A549 (cell line): ENCODE results near the gene NTRK3. TPM values are rescaled to one million over a fixed set of nuclear protein-coding genes. Genes with fewer than 3 reads are reported as not detected.

Experiments used
- ATAC-seq, 2 experiments: fragments of 200-7000 bp in 1 of 2; fragments of >200 bp in 1 of 2; cut with Nextera tagmentation in 1 of 2; cut with Tn5 transposase in 1 of 2; 3 replicates each; pipeline versions ENCODE4 v1.8.0 to v1.9.1; 2018 to 2020; ENCODE audit warnings: mild to moderate bottlenecking in 1 of 2, moderate library complexity in 1 of 2
- CTCF ChIA-PET: fragments of 300-600 bp; sonication (Branson Sonifier 250); formaldehyde crosslinking; extraction: SDS; loops from one replicate; lab custom pipeline; 2021; ENCODE audit warnings: antibody characterized with exemption, inconsistent platforms; lab: Yijun Ruan, JAX
- POLR2A ChIA-PET: fragments of 350-600 bp; formaldehyde crosslinking; extraction: SDS; loops from one replicate; lab custom pipeline; 2021; ENCODE audit warnings: antibody characterized with exemption, inconsistent platforms; lab: Yijun Ruan, JAX
- DNase-seq, 2 experiments: peaks; one replicate each; pipeline versions ENCODE4 v3.0.0 to v3.0.0-alpha.2; 2011 to 2016; ENCODE audit warnings: low read depth in 1 of 2, low spot score in 1 of 2
- FAIRE-seq: peaks from 2 replicates; lab custom pipeline; 2011; peaks lifted over from hg19 to GRCh38; lab: Jason Lieb, UNC
- H3K27ac ChIP-seq, 2 experiments: fragments of >200 bp; sonication (Bioruptor Twin); formaldehyde crosslinking; 3 replicates each; pipeline ENCODE4 v1.5.1; 2016 to 2017
- H3K4me1 ChIP-seq: fragments of >200 bp; sonication (Bioruptor Twin); formaldehyde crosslinking; 3 replicates; pipeline ENCODE4 v1.6.1; 2016
- H3K4me2 ChIP-seq: fragments of >200 bp; sonication (Bioruptor Twin); formaldehyde crosslinking; 3 replicates; pipeline ENCODE4 v1.6.1; 2016
- H3K4me3 ChIP-seq: fragments of >200 bp; sonication (Bioruptor Twin); formaldehyde crosslinking; 3 replicates; pipeline ENCODE4 v1.5.1; 2016
- H3K9me3 ChIP-seq: fragments of >200 bp; sonication (Bioruptor Twin); formaldehyde crosslinking; 3 replicates; pipeline ENCODE4 v1.6.1; 2016
- BHLHE40 ChIP-seq: IDR thresholded peaks from 2 replicates; pipeline ENCODE4 v1.6.1; 2012; ENCODE audit warnings: low read depth, low read length, inconsistent platforms
- CBX2 ChIP-seq: fragments of 200-600 bp; sonication (generic); IDR thresholded peaks from 2 replicates; pipeline ENCODE4 v1.6.1; 2016; ENCODE audit warnings: low read depth, mild to moderate bottlenecking, borderline replicate concordance
- CEBPB ChIP-seq, 2 experiments: fragments of >200 bp in 1 of 2; sonication (Bioruptor Twin) in 1 of 2; formaldehyde crosslinking in 1 of 2; IDR thresholded peaks; 2 replicates each; pipeline ENCODE4 v1.6.1; 2012 to 2016
- EHF ChIP-seq: fragments of 250-450 bp; sonication (Bioruptor Pico); IDR thresholded peaks from 2 replicates; pipeline ENCODE4 v1.5.0; 2020; ENCODE audit warnings: mild to moderate bottlenecking
- EHMT2 ChIP-seq: fragments of 200-600 bp; sonication (generic); IDR thresholded peaks from 2 replicates; pipeline ENCODE4 v1.6.1; 2016; ENCODE audit warnings: antibody characterized with exemption, low read depth, mild to moderate bottlenecking, moderate library complexity
- ESRRA ChIP-seq: fragments of 150-350 bp; IDR thresholded peaks from 2 replicates; pipeline ENCODE4 v1.6.1; 2014; ENCODE audit warnings: mild to moderate bottlenecking, low read length, borderline replicate concordance
- FOSB ChIP-seq: fragments of 250-450 bp; sonication (Bioruptor Pico); IDR thresholded peaks from 2 replicates; pipeline ENCODE4 v1.5.0; 2020; ENCODE audit warnings: mild to moderate bottlenecking, moderate library complexity
- FOXS1 ChIP-seq: fragments of 250-450 bp; sonication (Bioruptor Pico); IDR thresholded peaks from 2 replicates; pipeline ENCODE4 v1.5.0; 2020; ENCODE audit warnings: mild to moderate bottlenecking, moderate library complexity
- GATA3 ChIP-seq: IDR thresholded peaks from 2 replicates; pipeline ENCODE4 v1.6.1; 2012; ENCODE audit warnings: borderline replicate concordance
- JUN ChIP-seq, 2 experiments: fragments of >200 bp; sonication (Bioruptor Twin); formaldehyde crosslinking; IDR thresholded peaks; 2 replicates in 1 of 2; 3 replicates in 1 of 2; pipeline ENCODE4 v1.6.1; 2016 to 2017
- KDM5A ChIP-seq: fragments of 200-600 bp; sonication (generic); IDR thresholded peaks from 2 replicates; pipeline ENCODE4 v1.6.1; 2016; ENCODE audit warnings: antibody characterized with exemption, mild to moderate bottlenecking
- NPAS2 ChIP-seq: fragments of 250-450 bp; sonication (Bioruptor Pico); IDR thresholded peaks from 2 replicates; pipeline ENCODE4 v1.8.0; 2022; ENCODE audit warnings: mild to moderate bottlenecking, moderate library complexity, borderline replicate concordance
- POLR2A ChIP-seq: IDR thresholded peaks from 2 replicates; pipeline ENCODE4 v1.6.1; 2012; ENCODE audit warnings: mild to moderate bottlenecking, low read length
- RAD21 ChIP-seq, 2 experiments: fragments of >200 bp in 1 of 2; sonication (Bioruptor Twin) in 1 of 2; formaldehyde crosslinking in 1 of 2; IDR thresholded peaks in 1 of 2; conservative IDR thresholded peaks in 1 of 2; 2 replicates in 1 of 2; 3 replicates in 1 of 2; pipeline ENCODE4 v1.6.1; 2012 to 2018; ENCODE audit warnings: inconsistent platforms in 1 of 2
- RCOR1 ChIP-seq: fragments of 150-350 bp; IDR thresholded peaks from 2 replicates; pipeline ENCODE4 v1.6.1; 2014; ENCODE audit warnings: antibody characterized with exemption, low read length, low read depth
- RNF2 ChIP-seq: fragments of 200-600 bp; sonication (generic); IDR thresholded peaks from 2 replicates; pipeline ENCODE4 v1.6.1; 2016; ENCODE audit warnings: low read depth, mild to moderate bottlenecking, antibody characterized with exemption, moderate library complexity, borderline replicate concordance
- SMC3 ChIP-seq: fragments of >200 bp; sonication (Bioruptor Twin); formaldehyde crosslinking; IDR thresholded peaks from 3 replicates; pipeline ENCODE4 v1.6.1; 2018; ENCODE audit warnings: inconsistent platforms
- SREBF2 ChIP-seq: fragments of 450-650 bp; IDR thresholded peaks from 2 replicates; pipeline ENCODE4 v1.6.1; 2014; ENCODE audit warnings: mild to moderate bottlenecking, moderate library complexity
- TP53 ChIP-seq: fragments of 250-450 bp; sonication (Bioruptor Pico); IDR thresholded peaks from 2 replicates; pipeline ENCODE4 v1.5.0; 2021; ENCODE audit warnings: mild to moderate bottlenecking, moderate library complexity
- ZSCAN20 ChIP-seq: fragments of 250-450 bp; sonication (Bioruptor Pico); IDR thresholded peaks from 2 replicates; pipeline ENCODE4 v1.8.0; 2022; ENCODE audit warnings: mild to moderate bottlenecking, moderate library complexity
- WGBS: methylation state at CpG from one replicate; pipeline ENCODE4 v1.1.6; 2017; ENCODE audit errors: missing lambda C conversion rate; 5-methylcytosine and 5-hydroxymethylcytosine counted together
- polyA plus RNA-seq, 4 experiments: library from polyadenylated mRNA; depleted of rRNA in 3 of 4; stranded (reverse); fragments of >200 nt; fragmentation: RNase III in 1 of 4; extraction: RNeasy Plus Mini Kit Qiagen cat#74134 plus additional on column Dnase treatment in 1 of 4; gene quantifications; 2 replicates in 3 of 4; 3 replicates in 1 of 4; pipeline ENCODE4 v1.2.3, GENCODE V29; 2011 to 2017
- TF ChIP-seq, protein P1 (sequence below): fragments of 150-350 bp; IDR thresholded peaks from 2 replicates; pipeline ENCODE4 v1.6.1; 2014; ENCODE audit warnings: low read depth, mild to moderate bottlenecking, low read length
- TF ChIP-seq, protein P2 (sequence below): fragments of >200 bp; sonication (Bioruptor Twin); formaldehyde crosslinking; IDR thresholded peaks from 2 replicates; pipeline ENCODE4 v1.6.1; 2016
- TF ChIP-seq, protein P3 (sequence below): fragments of 250-450 bp; sonication (Bioruptor Pico); IDR thresholded peaks from 2 replicates; pipeline ENCODE4 v1.5.0; 2020; ENCODE audit warnings: low read depth, mild to moderate bottlenecking, moderate library complexity
- TF ChIP-seq, protein P4 (sequence below): fragments of 450-650 bp; IDR thresholded peaks from 2 replicates; pipeline ENCODE4 v1.6.1; 2014; ENCODE audit warnings: antibody characterized with exemption

Gene NTRK3
- polyA plus RNA-seq, 2 of the 4 experiments (the other 2 are of a cell fraction): 55.0 to 55.2 TPM

DNA sequence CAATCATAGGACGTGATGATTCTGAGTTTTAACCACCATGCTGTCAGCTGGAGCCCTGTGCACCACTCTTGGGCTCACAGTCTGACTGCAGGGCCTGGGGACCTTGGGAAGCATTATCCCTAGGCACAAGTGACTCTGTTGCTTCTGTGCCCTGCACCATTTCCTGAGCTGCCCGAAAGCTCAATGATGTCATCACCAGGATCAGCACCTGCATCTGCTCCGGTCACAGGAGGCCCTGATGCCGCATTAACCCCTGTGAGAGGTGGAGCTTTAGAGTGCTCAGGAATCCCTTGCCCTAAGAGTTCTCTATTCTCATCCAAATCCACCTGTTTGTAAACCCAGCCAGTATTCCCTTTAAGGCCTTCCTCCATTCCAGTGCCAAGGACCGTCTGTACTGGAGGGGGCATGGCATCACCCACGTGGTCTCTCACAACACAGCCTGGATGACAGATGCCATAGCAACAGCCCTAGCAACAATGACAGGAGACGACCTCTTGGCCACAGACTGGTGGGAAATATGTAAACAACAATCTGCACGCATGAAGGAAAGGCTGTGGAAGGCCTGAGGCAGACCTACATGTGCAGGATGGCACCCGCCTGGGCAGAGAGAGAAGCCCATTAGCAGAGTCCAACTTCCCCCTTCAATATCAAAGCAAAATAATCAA lies 37.9 kb downstream of the NTRK3 start:
- no peaks in the 10 kb centered on the region for H3K4me1 ChIP-seq
- WGBS: 34% methylated on average over 9 of the region's 9 CpGs
- no peak for ATAC-seq
- ChIA-PET POLR2A (no interaction called here), CTCF (interaction anchor here (1.3 to 1.5 kb wide), 5 partner anchors 12 to 53 kb away, joined by 3 to 4 read pairs (median 3); no protein-coding TSS in a partner anchor)
- no peak for DNase-seq
- H3K4me3 ChIP-seq: no peak overlapping the region
- no peak overlapping the region for H3K27ac ChIP-seq
- no peak overlapping the region for H3K4me2 ChIP-seq
- no peaks in the 10 kb centered on the region for H3K9me3 ChIP-seq
- no peak for FAIRE-seq
- TF ChIP-seq ESRRA (no peak), SREBF2 (no peak), CEBPB (IDR thresholded peaks at IDR 0.05) (no peak), TP53 (CRISPR knock-in tag) (no peak), POLR2A (no peak), FOSB (CRISPR knock-in tag) (no peak), ZSCAN20 (CRISPR knock-in tag) (no peak), EHF (CRISPR knock-in tag) (no peak), RNF2 (no peak), RCOR1 (no peak), CBX2 (no peak), FOXS1 (CRISPR knock-in tag) (no peak)
- TF ChIP-seq, protein P1, sequence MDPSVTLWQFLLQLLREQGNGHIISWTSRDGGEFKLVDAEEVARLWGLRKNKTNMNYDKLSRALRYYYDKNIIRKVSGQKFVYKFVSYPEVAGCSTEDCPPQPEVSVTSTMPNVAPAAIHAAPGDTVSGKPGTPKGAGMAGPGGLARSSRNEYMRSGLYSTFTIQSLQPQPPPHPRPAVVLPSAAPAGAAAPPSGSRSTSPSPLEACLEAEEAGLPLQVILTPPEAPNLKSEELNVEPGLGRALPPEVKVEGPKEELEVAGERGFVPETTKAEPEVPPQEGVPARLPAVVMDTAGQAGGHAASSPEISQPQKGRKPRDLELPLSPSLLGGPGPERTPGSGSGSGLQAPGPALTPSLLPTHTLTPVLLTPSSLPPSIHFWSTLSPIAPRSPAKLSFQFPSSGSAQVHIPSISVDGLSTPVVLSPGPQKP: no peak
- TF ChIP-seq, protein P2, sequence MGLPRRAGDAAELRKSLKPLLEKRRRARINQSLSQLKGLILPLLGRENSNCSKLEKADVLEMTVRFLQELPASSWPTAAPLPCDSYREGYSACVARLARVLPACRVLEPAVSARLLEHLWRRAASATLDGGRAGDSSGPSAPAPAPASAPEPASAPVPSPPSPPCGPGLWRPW: no peak

DNA sequence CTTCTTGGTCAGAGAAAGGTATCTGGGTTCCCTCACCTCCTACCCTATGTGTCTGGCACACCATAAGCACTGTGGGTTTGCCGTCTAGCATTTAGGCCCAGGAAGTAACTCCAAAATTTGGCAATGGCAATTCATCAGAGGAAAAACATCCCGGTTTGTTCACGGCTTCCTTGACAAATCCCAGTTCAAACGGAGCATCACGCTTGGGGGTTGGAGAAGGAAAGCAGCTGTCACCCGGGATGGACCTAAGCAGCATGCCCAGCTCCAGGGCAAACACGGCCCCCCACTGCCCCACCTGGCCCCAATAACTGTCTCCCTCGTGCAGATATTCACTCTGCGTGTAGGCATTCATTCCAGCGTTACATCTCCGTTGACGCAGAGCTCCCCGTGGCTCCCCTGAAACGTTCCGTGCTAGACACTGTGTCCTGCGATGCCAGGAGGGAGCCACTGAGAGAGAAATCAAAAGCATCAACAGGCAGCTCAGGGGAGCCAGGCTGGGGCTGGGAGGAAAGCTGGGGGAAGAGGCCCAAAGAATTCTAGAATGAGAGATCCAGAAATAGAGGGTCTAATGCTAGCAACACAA lies 41.4 kb downstream of the NTRK3 start:
- no peak overlapping the region for H3K4me3 ChIP-seq
- POLR2A ChIA-PET: no interaction called here
- H3K9me3 ChIP-seq: no peaks in the 10 kb centered on the region
- H3K4me2 ChIP-seq: no peak overlapping the region
- no peaks in the 10 kb centered on the region for H3K4me1 ChIP-seq
- DNase-seq (no peak), FAIRE-seq (no peak), ATAC-seq (no peak)
- no peak overlapping the region for H3K27ac ChIP-seq
- no peak for TF ChIP-seq SMC3
- TF ChIP-seq, all 56 proteins: peak for 0
- WGBS: 61% methylated on average over 16 of the region's 16 CpGs
- CTCF ChIA-PET: interaction anchor here (1.0 to 1.3 kb wide), 3 partner anchors 14 to 17 kb away, joined by 3 to 4 read pairs (median 3); no protein-coding TSS in a partner anchor

DNA sequence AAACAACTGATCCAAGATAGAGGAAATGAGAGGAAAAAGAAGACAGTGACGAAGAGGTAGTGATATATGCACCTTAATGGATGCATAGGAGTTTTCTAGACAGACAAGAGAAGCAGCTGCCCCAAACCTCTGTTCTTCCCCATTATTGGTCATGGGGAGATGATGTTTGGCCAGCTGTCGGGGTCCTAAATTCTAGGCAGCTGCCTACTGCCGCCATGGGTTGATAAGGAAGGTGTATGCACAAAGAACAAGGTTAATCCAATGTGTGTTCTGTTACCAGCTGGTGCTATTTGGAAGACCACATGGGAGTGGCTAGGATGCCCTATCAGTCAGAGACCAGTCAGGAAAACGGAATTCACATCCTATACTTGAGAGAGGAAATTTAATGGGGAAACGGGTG lies 47.4 kb downstream of the NTRK3 start:
- DNase-seq (no peak), FAIRE-seq (no peak), ATAC-seq (no peak)
- no peak for TF ChIP-seq BHLHE40
- TF ChIP-seq, protein P3, sequence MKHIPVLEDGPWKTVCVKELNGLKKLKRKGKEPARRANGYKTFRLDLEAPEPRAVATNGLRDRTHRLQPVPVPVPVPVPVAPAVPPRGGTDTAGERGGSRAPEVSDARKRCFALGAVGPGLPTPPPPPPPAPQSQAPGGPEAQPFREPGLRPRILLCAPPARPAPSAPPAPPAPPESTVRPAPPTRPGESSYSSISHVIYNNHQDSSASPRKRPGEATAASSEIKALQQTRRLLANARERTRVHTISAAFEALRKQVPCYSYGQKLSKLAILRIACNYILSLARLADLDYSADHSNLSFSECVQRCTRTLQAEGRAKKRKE (CRISPR knock-in tag): no peak
- TF ChIP-seq CBX2: no peak
- TF ChIP-seq EHF (CRISPR knock-in tag): no peak
- no peak for TF ChIP-seq NPAS2 (CRISPR knock-in tag)
- TF ChIP-seq KDM5A: no peak
- no peak for TF ChIP-seq EHMT2
- TF ChIP-seq JUN (IDR thresholded peaks at IDR 0.05): no peak
- TF ChIP-seq, protein P4, sequence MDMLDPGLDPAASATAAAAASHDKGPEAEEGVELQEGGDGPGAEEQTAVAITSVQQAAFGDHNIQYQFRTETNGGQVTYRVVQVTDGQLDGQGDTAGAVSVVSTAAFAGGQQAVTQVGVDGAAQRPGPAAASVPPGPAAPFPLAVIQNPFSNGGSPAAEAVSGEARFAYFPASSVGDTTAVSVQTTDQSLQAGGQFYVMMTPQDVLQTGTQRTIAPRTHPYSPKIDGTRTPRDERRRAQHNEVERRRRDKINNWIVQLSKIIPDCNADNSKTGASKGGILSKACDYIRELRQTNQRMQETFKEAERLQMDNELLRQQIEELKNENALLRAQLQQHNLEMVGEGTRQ: no peak
- no peak for TF ChIP-seq GATA3
- no peak for TF ChIP-seq RAD21 (conservative IDR thresholded peaks at IDR 0.05 in 1 of 2, IDR thresholded peaks at IDR 0.05 in 1 of 2)
- Histone ChIP-seq H3K4me3 (no peak overlapping the region), H3K4me1 (0 out of 3 replicates have a peak, but pooled peaks cover 5% of the 10 kb centered on the region), H3K27ac (no peak overlapping the region), H3K9me3 (no peaks in the 10 kb centered on the region), H3K4me2 (no peak overlapping the region)
- CTCF ChIA-PET: interaction anchor here (1.1 to 1.4 kb wide), 2 partner anchors 38 to 43 kb away, joined by 3 to 4 read pairs; no protein-coding TSS in a partner anchor
- WGBS: 33% methylated on average over 5 of the region's 5 CpGs
- POLR2A ChIA-PET: no interaction called here
